Nephron (organoid): ENCODE measurements around the gene RHOU.

Experiments used
- H3K27ac Mint-ChIP-seq, 3 experiments: 2 replicates each; pipeline ENCODE4 v1.8.0; 2020; ENCODE audit warnings: mixed read lengths in 3 of 3, mild to moderate bottlenecking in 2 of 3, moderate library complexity in 1 of 3
- H3K27me3 Mint-ChIP-seq: 2 replicates; pipeline ENCODE4 v1.8.0; 2021; ENCODE audit warnings: low read depth, mild to moderate bottlenecking, moderate library complexity, mixed read lengths
- H3K36me3 Mint-ChIP-seq: 2 replicates; pipeline ENCODE4 v1.8.0; 2020; ENCODE audit warnings: low read depth, mixed read lengths
- H3K4me1 Mint-ChIP-seq: 2 replicates; pipeline ENCODE4 v1.8.0; 2020; ENCODE audit warnings: mixed read lengths
- H3K4me3 Mint-ChIP-seq, 3 experiments: 2 replicates each; pipeline ENCODE4 v1.8.0; 2020; ENCODE audit warnings: mild to moderate bottlenecking in 3 of 3, mixed read lengths in 3 of 3, moderate library complexity in 2 of 3
- H3K9me3 Mint-ChIP-seq: 2 replicates; pipeline ENCODE4 v1.8.0; 2020; ENCODE audit warnings: mixed read lengths
- TF ChIP-seq, protein P1 (sequence below), 3 experiments: fragments of 200-600 bp; sonication (generic); IDR thresholded peaks; one replicate each; pipeline ENCODE4 v1.5.0; 2021; ENCODE audit warnings: antibody characterized with exemption in 3 of 3; ENCODE audit not compliant: unreplicated experiment in 3 of 3

RHOU gene

DNA sequence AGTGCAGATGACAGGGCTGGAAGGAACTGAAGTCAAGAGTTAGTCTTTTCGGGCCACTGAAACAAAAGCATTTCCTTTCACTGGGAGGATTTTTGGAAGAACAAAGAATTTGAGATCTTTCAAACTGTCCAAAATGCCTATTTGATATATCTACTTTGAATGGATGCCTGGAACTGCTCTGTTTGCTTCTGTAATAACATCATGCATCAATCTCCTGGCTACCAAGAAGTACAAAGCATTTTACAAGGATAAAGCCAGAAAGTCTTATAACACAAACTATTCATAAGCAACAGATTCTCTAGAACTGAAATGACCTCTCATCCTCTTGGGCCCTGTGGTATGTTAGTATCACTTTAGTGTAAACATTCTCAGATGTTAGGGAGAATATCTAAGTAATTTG, 18.2 kb upstream of the RHOU start:
- H3K4me3 Mint-ChIP-seq = no peak overlapping the region
- TF ChIP-seq, protein P1, sequence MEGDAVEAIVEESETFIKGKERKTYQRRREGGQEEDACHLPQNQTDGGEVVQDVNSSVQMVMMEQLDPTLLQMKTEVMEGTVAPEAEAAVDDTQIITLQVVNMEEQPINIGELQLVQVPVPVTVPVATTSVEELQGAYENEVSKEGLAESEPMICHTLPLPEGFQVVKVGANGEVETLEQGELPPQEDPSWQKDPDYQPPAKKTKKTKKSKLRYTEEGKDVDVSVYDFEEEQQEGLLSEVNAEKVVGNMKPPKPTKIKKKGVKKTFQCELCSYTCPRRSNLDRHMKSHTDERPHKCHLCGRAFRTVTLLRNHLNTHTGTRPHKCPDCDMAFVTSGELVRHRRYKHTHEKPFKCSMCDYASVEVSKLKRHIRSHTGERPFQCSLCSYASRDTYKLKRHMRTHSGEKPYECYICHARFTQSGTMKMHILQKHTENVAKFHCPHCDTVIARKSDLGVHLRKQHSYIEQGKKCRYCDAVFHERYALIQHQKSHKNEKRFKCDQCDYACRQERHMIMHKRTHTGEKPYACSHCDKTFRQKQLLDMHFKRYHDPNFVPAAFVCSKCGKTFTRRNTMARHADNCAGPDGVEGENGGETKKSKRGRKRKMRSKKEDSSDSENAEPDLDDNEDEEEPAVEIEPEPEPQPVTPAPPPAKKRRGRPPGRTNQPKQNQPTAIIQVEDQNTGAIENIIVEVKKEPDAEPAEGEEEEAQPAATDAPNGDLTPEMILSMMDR (IDR thresholded peaks at IDR 0.05; ENCODE audit: unreplicated experiment in 3 of 3) = no peak
- H3K27me3 Mint-ChIP-seq = no peaks in the 10 kb centered on the region
- H3K36me3 Mint-ChIP-seq = no peaks in the 10 kb centered on the region
- H3K27ac Mint-ChIP-seq = peak overlapping the region; percentile 66 to 87 (median 75)
- peaks cover 13% of the 10 kb centered on the region for H3K4me1 Mint-ChIP-seq
- no peaks in the 10 kb centered on the region for H3K9me3 Mint-ChIP-seq

DNA sequence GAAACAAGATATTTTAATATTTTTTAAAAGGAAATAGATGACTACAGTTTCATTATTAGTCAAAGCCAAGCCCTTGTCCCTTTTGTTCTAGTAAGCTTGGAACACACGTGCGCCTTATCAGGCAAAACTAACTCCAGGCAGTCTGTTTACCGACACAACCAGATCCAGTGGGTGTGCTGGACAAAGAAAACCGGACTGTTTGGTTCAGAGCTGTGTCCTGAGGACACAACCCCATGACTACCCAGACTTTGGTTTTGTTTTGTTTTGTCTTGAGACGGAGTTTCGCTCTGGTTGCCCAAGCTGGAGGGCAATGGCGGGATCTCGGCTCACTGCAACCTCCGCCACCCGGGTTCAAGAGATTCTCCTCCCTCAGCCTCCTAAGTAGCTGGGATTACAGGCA, 13.9 kb upstream of the RHOU start:
- Mint-ChIP-seq H3K9me3 (no peaks in the 10 kb centered on the region), H3K36me3 (no peaks in the 10 kb centered on the region), H3K27me3 (peaks cover 3% of the 10 kb centered on the region), H3K27ac (no peak overlapping the region), H3K4me3 (no peak overlapping the region), H3K4me1 (peaks cover 13% of the 10 kb centered on the region)
- TF ChIP-seq, protein P1 (IDR thresholded peaks at IDR 0.05; ENCODE audit: unreplicated experiment in 3 of 3) = no peak

DNA sequence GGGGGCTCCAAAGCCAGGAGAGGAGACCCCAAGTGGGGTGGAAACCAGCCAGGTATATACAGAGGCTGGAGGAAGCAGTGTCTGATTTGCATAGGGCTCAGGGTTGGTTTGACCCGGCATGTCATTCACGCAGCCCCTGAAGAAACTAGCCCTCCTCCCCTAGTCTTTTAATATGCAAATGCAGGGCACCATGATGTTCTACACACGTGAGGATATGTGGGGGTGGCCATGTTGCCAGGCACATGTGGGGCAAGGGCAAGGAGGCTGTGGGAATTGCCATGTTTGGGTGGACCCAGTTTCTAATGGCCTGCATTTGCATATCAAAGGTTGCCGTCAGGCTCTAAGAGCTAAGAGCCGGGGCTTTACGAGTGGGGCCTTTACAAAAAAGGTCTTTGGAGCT, 12.0 kb upstream of the RHOU start:
- no peaks in the 10 kb centered on the region for H3K9me3 Mint-ChIP-seq
- no peaks in the 10 kb centered on the region for H3K36me3 Mint-ChIP-seq
- peaks cover 6% of the 10 kb centered on the region for H3K4me1 Mint-ChIP-seq
- TF ChIP-seq, protein P1 (IDR thresholded peaks at IDR 0.05; ENCODE audit: unreplicated experiment in 3 of 3) = no peak
- no peak overlapping the region for H3K27ac Mint-ChIP-seq
- peaks cover 7% of the 10 kb centered on the region for H3K27me3 Mint-ChIP-seq
- H3K4me3 Mint-ChIP-seq = no peak overlapping the region

DNA sequence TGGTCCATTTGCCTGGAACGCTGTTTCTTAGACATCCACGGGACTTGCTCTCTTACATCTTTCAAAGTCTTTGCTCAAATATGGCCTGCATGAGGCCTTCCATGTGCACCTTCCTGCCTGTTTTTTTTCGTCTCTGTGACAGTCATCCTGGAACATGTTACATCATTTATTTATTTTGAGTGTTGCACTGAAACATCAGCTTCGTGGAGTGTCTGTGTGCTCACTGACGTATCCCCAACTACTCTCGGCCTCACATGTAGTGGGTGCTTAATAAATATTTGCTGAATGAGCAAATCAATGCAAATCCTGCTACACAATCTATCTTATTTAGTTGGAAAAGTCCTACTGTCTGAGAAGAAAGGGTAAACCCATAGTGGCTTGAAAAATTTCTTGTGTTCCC, 11.4 kb upstream of the RHOU start:
- no peak overlapping the region for H3K27ac Mint-ChIP-seq
- peaks cover 6% of the 10 kb centered on the region for H3K4me1 Mint-ChIP-seq
- no peaks in the 10 kb centered on the region for H3K9me3 Mint-ChIP-seq
- TF ChIP-seq, protein P1 (IDR thresholded peaks at IDR 0.05; ENCODE audit: unreplicated experiment in 3 of 3) = no peak
- H3K27me3 Mint-ChIP-seq = peaks cover 7% of the 10 kb centered on the region
- H3K4me3 Mint-ChIP-seq = no peak overlapping the region
- no peaks in the 10 kb centered on the region for H3K36me3 Mint-ChIP-seq

DNA sequence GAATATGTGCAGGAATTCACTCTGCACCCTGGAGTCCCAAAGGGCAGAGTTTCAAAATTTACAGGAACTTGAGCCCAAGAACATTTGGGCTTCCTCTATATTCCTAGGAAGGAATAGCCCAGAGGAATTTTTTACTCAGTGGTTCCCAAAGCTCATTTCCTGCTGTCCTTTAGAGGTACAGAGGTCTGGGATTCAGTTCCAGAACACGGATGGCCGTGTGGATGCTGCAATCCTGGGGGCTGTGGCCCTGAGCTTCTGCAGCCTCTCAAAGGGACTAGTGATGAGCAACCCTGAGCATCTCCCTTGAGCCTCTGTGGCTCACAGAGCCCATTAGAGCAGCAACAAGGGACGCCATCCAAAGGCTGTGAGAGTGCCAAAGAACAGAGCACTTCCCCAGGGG, 10.1 kb upstream of the RHOU start:
- Mint-ChIP-seq H3K9me3 (no peaks in the 10 kb centered on the region), H3K4me1 (peaks cover 6% of the 10 kb centered on the region), H3K27ac (no peak overlapping the region), H3K36me3 (no peaks in the 10 kb centered on the region), H3K4me3 (no peak overlapping the region), H3K27me3 (peaks cover 11% of the 10 kb centered on the region)
- TF ChIP-seq, protein P1 (IDR thresholded peaks at IDR 0.05; ENCODE audit: unreplicated experiment in 3 of 3) = no peak

DNA sequence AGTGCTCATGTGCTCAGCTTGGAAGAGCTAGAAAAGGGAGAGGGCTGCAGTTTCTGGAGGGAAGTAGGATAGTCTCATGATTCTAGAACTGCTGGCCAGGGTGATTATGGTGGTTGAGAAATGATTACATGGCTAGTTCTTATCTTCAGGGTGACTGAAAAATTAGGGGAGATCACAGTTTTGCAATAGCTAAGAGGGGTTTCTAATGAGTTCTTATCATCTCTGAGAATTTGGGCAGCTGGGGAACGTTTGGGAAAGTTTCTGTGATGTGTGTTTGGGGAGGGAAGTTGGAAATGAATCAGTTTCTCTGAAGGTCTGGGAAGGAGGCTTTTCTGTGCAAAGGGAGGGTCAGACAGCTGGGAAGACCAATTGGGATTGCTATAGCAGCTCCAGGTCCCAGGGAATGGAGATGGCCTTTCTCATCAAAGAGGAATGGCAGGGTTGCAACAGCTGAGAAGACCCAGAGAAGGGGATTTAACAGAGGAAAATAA, 7.6 kb upstream of the RHOU start:
- H3K4me3 Mint-ChIP-seq = no peak overlapping the region
- peaks cover 6% of the 10 kb centered on the region for H3K4me1 Mint-ChIP-seq
- peaks cover 16% of the 10 kb centered on the region for H3K27me3 Mint-ChIP-seq
- H3K36me3 Mint-ChIP-seq = no peaks in the 10 kb centered on the region
- peak overlapping the region in 1 of 3 experiments; percentile 2 for H3K27ac Mint-ChIP-seq
- no peaks in the 10 kb centered on the region for H3K9me3 Mint-ChIP-seq
- TF ChIP-seq, protein P1 (IDR thresholded peaks at IDR 0.05; ENCODE audit: unreplicated experiment in 3 of 3) = no peak
